ENCODE data around the gene C8A.

C8A gene

DNA sequence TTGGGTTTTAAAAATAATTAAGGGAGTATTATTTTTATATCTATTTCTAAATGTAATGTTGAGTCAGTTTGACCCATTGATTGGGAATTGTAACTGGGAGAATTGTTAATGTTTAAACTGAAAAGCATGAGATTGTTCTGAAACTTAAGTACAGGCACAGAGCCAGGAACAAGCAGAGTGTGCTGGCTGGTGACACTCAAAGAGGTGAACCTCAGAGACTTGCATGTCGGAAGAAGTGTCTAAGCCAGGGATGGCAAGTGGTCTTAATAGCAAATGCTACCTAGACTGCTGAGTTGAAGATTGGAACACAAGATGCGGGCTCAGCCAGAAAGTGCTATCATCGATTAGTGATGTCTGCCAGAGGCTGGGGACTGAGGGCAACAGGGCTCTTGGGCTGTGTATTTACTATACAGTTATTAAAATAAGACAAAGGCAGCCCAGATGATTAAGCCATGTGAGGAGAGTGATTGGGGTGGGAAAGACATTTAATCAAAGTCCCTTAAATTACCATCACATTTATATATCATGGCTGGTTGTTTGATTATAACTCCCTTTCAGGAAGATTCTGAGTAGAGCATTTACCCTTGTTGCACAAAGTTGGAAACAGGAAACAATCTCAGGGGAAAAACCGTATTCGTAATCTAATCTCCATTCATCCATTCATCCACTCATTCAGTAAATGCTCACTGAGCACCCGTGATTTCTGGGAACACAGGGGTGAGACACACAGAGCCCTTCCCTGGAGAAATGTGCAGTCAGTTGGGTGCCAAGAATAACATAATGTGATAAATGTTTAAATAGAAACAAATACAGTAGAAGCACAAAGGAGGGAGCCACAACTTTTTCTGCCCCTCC is 42.8 kb downstream of the C8A start:
- no peak for DNase-seq

- DNase-seq = no peak
Measured at GRCh38 chr1:56898005-56898373, 43.4 kb downstream of the C8A start.

GRCh38 chr1:56898879-56899278 is 44.3 kb downstream of the C8A start:
- no peak for DNase-seq

DNA sequence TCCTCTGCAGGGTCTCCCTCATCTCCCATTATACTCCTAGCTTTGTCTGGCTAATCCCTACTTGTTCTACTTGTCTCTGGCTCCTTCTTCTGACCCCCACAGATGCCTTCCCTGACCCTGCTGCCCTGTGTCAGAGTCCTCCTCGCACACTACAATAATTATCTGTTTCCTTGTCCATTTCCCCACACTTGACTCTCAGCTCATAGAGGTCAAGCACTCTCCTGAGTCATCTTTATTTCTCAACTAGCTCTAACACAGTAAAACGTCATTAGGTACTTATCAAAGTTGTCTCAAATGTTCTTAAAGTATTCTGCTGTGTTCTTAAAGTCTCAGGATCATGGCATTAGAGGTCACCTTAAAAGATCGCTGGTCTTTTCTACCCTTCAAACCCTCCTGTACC is 47.1 kb downstream of the C8A start:
- no peak for DNase-seq

DNA sequence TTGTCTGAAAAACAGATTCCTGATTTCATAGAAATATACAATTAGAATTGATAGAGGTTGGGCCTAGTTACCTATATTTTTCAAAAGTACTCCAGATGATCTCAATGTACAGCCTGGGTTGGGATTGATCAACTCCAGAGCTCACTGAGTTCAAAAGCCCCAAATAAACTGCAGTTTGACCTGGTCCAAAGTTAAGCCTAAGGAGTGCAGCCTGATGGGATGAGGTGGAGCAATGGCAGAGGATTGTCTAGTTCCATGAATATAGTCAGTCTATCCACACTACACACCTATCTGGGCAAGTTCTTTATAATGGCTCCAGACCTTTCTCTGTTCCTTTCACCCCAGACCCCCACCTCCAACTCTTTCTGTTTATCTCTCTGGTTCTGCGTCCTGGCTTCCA is 49.2 kb downstream of the C8A start:
- no peak for DNase-seq

GRCh38 chr1:56904663-56905397 is 50.2 kb downstream of the C8A start:
- DNase-seq = no peak

GRCh38 chr1:56905667-56906066 is 51.1 kb downstream of the C8A start:
- DNase-seq = no peak

GRCh38 chr1:56908619-56909221 is 54.1 kb downstream of the C8A start:
- no peak for DNase-seq

DNA sequence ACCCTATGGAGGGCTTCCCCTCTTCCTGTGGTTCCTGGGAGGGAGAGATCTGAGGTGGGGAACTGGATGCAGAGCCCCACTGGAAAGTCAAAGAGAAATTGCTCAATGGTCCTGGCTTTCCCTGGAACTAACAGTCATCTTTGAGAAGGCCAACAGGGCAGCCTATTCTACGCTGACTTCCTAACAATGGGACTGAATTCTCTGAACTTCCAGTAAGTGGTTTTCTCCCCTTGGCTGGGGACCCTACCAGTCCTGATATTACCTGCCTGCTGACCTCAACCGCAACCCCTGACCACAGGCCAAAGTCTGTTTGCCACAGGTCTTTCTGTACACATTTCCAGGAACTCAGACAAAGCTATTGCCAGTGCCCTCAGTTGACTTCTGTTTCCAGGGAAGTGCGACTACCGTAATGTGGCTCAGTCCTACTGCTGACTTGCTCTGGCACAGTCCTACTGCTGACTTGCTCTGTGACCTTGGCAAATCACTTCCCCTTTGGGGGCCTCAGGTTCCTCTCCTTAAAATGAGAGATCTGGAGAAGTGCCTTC is 55.9 kb downstream of the C8A start:
- DNase-seq = no peak

GRCh38 chr1:56911098-56911938 is 56.7 kb downstream of the C8A start:
- DNase-seq = no peak

- DNase-seq = no peak
Measured at GRCh38 chr1:56912325-56912724, 57.7 kb downstream of the C8A start.

- no peak for DNase-seq
Measured at GRCh38 chr1:56915960-56916359, 61.4 kb downstream of the C8A start.

DNA sequence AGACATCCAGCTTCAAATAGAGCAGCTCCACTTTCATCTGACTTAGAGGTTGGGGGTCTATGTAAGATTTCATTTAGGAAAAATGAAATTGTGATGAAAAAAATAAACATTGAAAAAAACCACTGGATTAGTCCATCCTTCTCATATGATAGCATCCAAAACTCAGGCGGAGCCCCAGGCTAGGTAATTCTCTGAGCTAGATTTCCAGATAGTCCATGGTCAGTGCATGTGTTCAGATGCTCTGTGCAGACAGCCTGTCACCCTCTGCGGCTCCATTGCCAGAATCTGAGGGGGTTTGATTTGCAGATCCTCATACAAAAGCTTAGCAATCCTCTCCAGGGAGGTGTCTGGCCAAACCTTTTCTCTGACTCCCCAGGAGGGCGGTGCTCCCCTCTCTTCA is 62.0 kb downstream of the C8A start:
- no peak for DNase-seq

DNA sequence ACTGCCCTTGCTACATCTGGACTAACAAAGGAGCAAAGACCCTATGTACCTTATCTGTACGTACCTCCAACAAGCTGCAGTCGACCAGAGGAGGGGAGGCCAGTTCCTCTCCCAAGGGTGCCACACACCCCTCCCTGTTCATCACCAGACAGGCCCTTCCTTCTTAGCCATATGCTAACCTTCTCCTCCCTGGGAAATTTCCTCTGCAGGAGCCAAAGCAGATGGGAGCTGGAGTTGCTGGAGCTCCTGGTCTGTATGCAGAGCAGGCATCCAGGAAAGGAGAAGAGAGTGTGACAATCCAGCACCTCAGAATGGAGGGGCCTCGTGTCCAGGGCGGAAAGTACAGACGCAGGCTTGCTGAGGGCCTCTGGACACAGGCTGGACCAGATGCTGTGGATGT is 62.8 kb downstream of the C8A start:
- no peak for DNase-seq

- no peak for DNase-seq
Measured at GRCh38 chr1:56920591-56921001, 66.0 kb downstream of the C8A start.

DNA sequence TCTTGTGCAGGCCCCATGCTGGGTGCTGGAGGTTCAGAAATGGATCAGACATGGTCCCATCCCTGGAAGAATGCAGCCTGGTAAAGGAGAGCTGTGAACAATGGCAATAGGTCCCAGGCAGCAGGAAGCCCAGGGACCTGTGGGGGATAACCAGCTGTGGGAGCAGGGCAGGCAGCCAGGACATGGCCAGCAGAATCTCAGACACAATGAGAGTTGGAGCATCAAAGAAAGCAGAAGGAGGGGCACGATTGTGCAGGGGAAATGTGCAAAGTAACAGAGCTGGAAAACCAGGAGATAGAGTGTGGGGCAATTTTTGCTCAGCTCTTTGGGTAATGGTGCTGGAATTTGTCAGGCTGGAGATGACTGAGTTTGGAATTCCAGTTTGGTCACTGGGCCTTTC is 66.9 kb downstream of the C8A start:
- no peak for DNase-seq

GRCh38 chr1:56922070-56922469 is 67.5 kb downstream of the C8A start:
- no peak for DNase-seq

GRCh38 chr1:56922507-56922906 is 67.9 kb downstream of the C8A start:
- no peak for DNase-seq

GRCh38 chr1:56923201-56923600 is 68.6 kb downstream of the C8A start:
- DNase-seq = no peak

GRCh38 chr1:56924116-56924515 is 69.5 kb downstream of the C8A start:
- no peak for DNase-seq

DNA sequence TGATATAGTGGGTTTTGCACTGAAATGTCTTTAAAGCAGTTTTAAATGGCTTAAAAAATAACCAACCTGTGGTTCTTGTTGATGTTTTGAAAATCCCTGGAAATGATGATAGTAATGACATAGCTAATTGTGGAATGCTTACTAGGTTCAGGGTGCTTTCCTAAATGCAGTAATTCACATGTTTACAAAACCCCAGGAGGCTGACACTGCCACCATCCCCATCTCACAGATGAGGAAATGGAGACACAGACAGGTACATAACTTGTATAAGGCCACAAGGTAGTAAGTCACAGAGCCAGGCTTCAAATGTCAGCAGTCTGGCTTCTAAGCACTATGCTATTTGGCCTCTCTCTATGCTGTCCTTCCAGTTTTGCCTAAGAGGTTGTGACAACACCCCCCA is 70.6 kb downstream of the C8A start:
- no peak for DNase-seq

DNA sequence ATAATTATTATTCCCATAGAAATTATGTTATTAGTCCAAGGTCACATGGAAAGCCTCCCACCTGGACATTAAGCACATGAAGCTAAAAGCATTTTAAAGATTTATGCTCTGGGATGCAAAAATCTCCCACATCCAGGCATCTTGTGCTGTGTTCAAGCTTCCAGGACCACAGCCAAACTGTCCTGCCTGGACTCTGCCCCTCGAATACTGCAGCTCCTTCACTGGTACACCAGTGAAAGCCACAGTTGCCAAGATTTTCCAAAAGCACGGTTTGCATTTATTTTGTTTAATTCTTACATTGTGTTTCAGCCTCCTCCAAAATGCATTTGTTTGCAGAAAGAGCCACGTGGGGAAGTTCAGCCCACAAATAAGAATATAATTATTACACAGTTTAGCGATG is 72.6 kb downstream of the C8A start:
- no peak for DNase-seq

GRCh38 chr1:56927986-56928385 is 73.4 kb downstream of the C8A start:
- no peak for DNase-seq
